OCI-LY3 (cell line): ENCODE data around the gene VSIG10L.

Source experiments
- CTCF ChIP-seq: fragments of 200-600, 300-600 bp; sonication (generic); IDR thresholded peaks from 2 replicates; pipeline ENCODE4 v1.5.1; 2014; ENCODE audit warnings: antibody characterized with exemption, low read length, low read depth
- EZH2phosphoT487 ChIP-seq: fragments of 200-600 bp; shearing (Covaris generic); IDR thresholded peaks from 2 replicates; pipeline ENCODE4 v1.6.1; 2018; ENCODE audit warnings: antibody characterized with exemption, mixed run types, low read depth

- TF ChIP-seq CTCF (no peak), EZH2phosphoT487 (no peak)
Measured at GRCh38 chr19:51368366-51369282, 26.7 kb upstream of the VSIG10L start, which contains the start of gene CLDND2.
